Activated CD4-positive, alpha-beta T cell treated with anti-CD3 and anti-CD28 coated beads for 36 hours (primary cell): ENCODE data around the gene DNAJC18. TPM values are rescaled to one million over a fixed set of nuclear protein-coding genes. Genes with fewer than 3 reads are reported as not detected.

Experiments
- ATAC-seq: fragments of 200-7000 bp; cut with Tn5 transposase; one replicate; pipeline ENCODE4 v1.10.0; 2021; ENCODE audit warnings: mild to moderate bottlenecking, moderate library complexity
- CTCF ChIA-PET: fragments of 350-600 bp; sonication (Branson Sonifier 250); formaldehyde crosslinking; loops from one replicate; lab custom pipeline; 2021; ENCODE audit warnings: antibody characterized with exemption; lab: Charles Lee
- POLR2A ChIA-PET: fragments of 350-600 bp; sonication (Branson Sonifier 250); formaldehyde crosslinking; loops from one replicate; lab custom pipeline; 2021; ENCODE audit warnings: antibody characterized with exemption, inconsistent platforms; lab: Charles Lee
- DNase-seq: peaks from one replicate; pipeline ENCODE4 v3.0.0-alpha.2; 2020
- H3K27ac Mint-ChIP-seq: one replicate; pipeline ENCODE4 v1.8.0; 2021; ENCODE audit warnings: mixed read lengths
- H3K27me3 Mint-ChIP-seq: one replicate; pipeline ENCODE4 v1.8.0; 2021; ENCODE audit warnings: mixed read lengths
- H3K36me3 Mint-ChIP-seq: one replicate; pipeline ENCODE4 v1.8.0; 2021; ENCODE audit warnings: low read depth, mixed read lengths
- H3K4me1 Mint-ChIP-seq: one replicate; pipeline ENCODE4 v1.8.0; 2021; ENCODE audit warnings: mixed read lengths
- H3K4me3 Mint-ChIP-seq: one replicate; pipeline ENCODE4 v1.8.0; 2021; ENCODE audit warnings: mild to moderate bottlenecking, moderate library complexity, mixed read lengths
- H3K9me3 Mint-ChIP-seq: one replicate; pipeline ENCODE4 v1.8.0; 2021; ENCODE audit warnings: low read depth, mixed read lengths
- intact Hi-C, 2 experiments: fragments of 100-400 bp; cut with DNase I in 1 of 2; cut with micrococcal nuclease in 1 of 2; formaldehyde crosslinking; loops; one replicate each; pipeline versions ENCODE4 v1.14.2 to v1.15.1; 2022 to 2024; cut with DNase I, micrococcal nuclease
- total RNA-seq, 2 experiments: library from RNA; stranded (reverse); gene quantifications; one replicate each; pipeline ENCODE4 v1.2.3, GENCODE V29; 2021

The DNAJC18 gene
- total RNA-seq, 2 experiments from 2014 or later = 33.1 to 35.6 TPM

DNA sequence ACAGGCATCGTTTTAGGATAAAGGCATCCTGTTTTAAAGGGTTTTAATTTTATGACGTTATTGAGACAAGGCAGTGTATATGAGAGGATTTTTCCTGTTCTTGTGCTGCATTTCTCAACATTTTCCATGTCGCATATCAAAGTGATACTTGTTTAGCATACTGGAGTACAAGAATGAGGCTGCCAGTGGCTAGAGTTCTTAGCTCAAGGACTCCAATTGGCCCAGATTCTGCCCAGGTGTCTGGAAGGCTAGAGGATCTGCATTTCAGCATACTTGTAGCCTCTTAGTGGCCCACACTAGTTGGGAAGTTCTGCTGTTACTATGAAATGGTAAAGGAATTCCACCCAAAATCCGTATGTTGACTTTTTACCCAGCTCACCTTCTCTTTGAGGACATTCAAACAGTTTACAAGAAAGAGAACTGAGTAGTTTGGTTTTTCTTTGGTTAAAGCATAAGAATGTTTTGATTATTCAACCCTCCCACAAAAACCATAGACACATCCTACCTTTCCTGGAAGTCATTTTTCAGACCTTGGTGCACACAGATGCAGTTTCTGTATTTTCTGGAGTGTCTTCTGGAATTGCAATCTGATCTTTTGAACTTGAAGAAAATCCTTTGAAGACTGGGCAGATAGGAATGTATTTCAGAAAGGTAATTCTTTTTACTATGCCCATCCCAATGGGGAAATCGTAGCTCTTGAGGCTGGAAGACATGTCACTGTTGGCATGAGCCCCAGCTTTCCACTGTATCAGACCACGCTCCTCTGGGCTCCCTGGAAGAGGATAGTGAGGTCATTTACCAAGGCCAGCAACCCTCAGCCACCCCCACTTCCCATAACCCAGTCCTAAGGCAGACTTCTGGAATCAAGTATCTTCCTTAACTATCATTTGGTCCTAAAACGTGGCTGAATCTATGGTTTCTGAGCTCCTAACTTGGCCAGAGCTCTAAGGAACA is 67.6 kb downstream of the DNAJC18 start:
- H3K27ac Mint-ChIP-seq = peak overlapping the region; percentile 64
- H3K36me3 Mint-ChIP-seq = peaks cover 16% of the 10 kb centered on the region
- DNase-seq (no peak), ATAC-seq (peak; percentile 52)
- ChIA-PET POLR2A (interaction anchor here (0.6 kb wide), 1 partner anchor 38 kb away, joined by 7 read pairs; no protein-coding TSS in a partner anchor), CTCF (interaction anchor here (0.6 to 2.2 kb wide), 3 partner anchors 17 to 49 kb away, joined by 3 to 8 read pairs (median 4); partner anchors contain the start of gene MZB1)
- intact Hi-C loops = no loop called here
- H3K27me3 Mint-ChIP-seq = no peaks in the 10 kb centered on the region
- H3K9me3 Mint-ChIP-seq = no peaks in the 10 kb centered on the region
- H3K4me1 Mint-ChIP-seq = peaks cover 12% of the 10 kb centered on the region
- no peak overlapping the region for H3K4me3 Mint-ChIP-seq

DNA sequence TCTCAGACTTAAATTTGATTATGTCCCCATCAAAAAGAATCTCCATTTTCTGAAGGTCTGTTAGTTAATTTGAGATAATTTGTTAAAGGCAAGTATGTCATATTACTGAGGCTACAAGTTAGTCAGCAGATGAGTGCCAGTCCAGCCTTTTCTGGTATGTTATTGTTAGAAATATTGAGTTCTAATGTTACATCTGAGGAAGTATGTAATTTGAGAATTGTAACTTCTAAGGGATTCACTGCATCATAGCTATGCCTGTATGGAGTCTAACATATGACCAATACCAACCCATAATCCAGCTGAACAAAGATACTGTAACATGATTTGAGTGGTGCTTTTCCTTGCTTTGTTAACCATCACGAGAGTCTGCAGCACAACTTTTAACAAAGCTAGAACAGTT is 70.1 kb downstream of the DNAJC18 start:
- no peak for ATAC-seq
- H3K4me3 Mint-ChIP-seq = no peak overlapping the region
- intact Hi-C loops = loop anchor here in 1 of 2 experiments (10.0 kb wide), 1 partner anchor 544 kb away; no protein-coding TSS in a partner anchor
- H3K9me3 Mint-ChIP-seq = no peaks in the 10 kb centered on the region
- peaks cover 32% of the 10 kb centered on the region for H3K36me3 Mint-ChIP-seq
- H3K27me3 Mint-ChIP-seq = no peaks in the 10 kb centered on the region
- ChIA-PET POLR2A (no interaction called here), CTCF (interaction anchor here (0.6 to 1.1 kb wide), 3 partner anchors 22 to 665 kb away, joined by 3 to 4 read pairs (median 3); no protein-coding TSS in a partner anchor)
- H3K27ac Mint-ChIP-seq = no peak overlapping the region
- no peak for DNase-seq
- H3K4me1 Mint-ChIP-seq = peaks cover 12% of the 10 kb centered on the region

GRCh38 chr5:139368613-139369012 is 70.7 kb downstream of the DNAJC18 start:
- no peak for ATAC-seq
- DNase-seq = no peak
- Mint-ChIP-seq H3K4me3 (no peak overlapping the region), H3K4me1 (peaks cover 17% of the 10 kb centered on the region), H3K27me3 (no peaks in the 10 kb centered on the region), H3K36me3 (peaks cover 38% of the 10 kb centered on the region), H3K9me3 (no peaks in the 10 kb centered on the region), H3K27ac (no peak overlapping the region)
- intact Hi-C loops = loop anchor here in 1 of 2 experiments (10.0 kb wide), 1 partner anchor 544 kb away; no protein-coding TSS in a partner anchor
- ChIA-PET CTCF (interaction anchor here (0.6 to 1.1 kb wide), 3 partner anchors 23 to 137 kb away, joined by 3 to 4 read pairs (median 4); no protein-coding TSS in a partner anchor), POLR2A (interaction anchor here (0.6 kb wide), 1 partner anchor 71 kb away, joined by 4 read pairs; no protein-coding TSS in a partner anchor)

- no peak overlapping the region for H3K4me3 Mint-ChIP-seq
- peaks cover 13% of the 10 kb centered on the region for H3K4me1 Mint-ChIP-seq
- H3K27ac Mint-ChIP-seq = peak overlapping the region; percentile 29
- ATAC-seq (no peak), DNase-seq (no peak)
- H3K36me3 Mint-ChIP-seq = peaks cover 33% of the 10 kb centered on the region
- no peaks in the 10 kb centered on the region for H3K9me3 Mint-ChIP-seq
- intact Hi-C loops = loop anchor here in 1 of 2 experiments (10.0 kb wide), 1 partner anchor 540 kb away; no protein-coding TSS in a partner anchor
- POLR2A ChIA-PET = no interaction called here
- CTCF ChIA-PET = interaction anchor here (0.8 to 2.1 kb wide), 3 partner anchors 9 to 38 kb away, joined by 3 to 10 read pairs (median 3); partner anchors contain the start of gene PAIP2
- H3K27me3 Mint-ChIP-seq = no peaks in the 10 kb centered on the region
These were observed 74.9 kb downstream of the DNAJC18 start for GRCh38 chr5:139364466-139364865.

GRCh38 chr5:139363937-139364336 is 75.4 kb downstream of the DNAJC18 start:
- peak overlapping the region; percentile 29 for H3K27ac Mint-ChIP-seq

DNA sequence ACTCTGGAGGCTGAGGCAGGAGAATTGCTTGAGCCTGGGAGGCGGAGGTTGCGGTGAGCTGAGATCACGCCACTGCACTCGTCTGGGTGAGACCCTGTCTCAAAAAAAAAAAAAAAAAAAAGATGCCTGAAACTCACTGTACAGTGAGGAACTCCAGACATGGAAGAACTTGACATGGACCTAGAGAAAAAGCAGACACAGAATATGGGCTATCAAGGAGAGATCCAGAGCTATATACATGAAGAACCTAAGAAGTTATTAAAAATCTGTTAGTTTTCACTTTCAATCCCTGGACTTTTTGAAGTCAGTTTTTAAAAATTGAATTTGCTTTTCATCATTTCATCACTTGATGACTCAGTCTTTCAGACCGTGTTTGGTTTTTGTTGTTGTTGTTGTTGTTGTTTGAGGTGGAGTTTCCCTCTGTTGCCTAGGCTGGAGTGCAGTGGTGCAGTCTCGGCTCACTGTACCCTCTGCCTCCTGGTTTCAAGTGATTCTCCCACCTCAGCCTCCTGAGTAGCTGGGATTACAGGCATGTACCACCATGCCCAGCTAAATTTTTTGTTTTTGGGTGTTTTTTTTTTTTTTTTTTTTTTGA is 77.4 kb downstream of the DNAJC18 start:
- no peaks in the 10 kb centered on the region for H3K27me3 Mint-ChIP-seq
- H3K9me3 Mint-ChIP-seq = no peaks in the 10 kb centered on the region
- intact Hi-C loops = loop anchor here in 1 of 2 experiments (10.0 kb wide), 1 partner anchor 537 kb away; no protein-coding TSS in a partner anchor
- ATAC-seq = no peak
- H3K4me3 Mint-ChIP-seq = no peak overlapping the region
- peaks cover 20% of the 10 kb centered on the region for H3K4me1 Mint-ChIP-seq
- DNase-seq = no peak
- CTCF ChIA-PET = interaction anchor here (1.0 kb wide), 2 partner anchors 11 to 28 kb away, joined by 3 read pairs; no protein-coding TSS in a partner anchor
- H3K27ac Mint-ChIP-seq = no peak overlapping the region
- peaks cover 35% of the 10 kb centered on the region for H3K36me3 Mint-ChIP-seq
- POLR2A ChIA-PET = no interaction called here

More at GRCh38 chr5:139363937-139364336, 75.4 kb downstream of the DNAJC18 start:
- H3K36me3 Mint-ChIP-seq = peaks cover 33% of the 10 kb centered on the region
- DNase-seq = no peak
- intact Hi-C loops = loop anchor here in 1 of 2 experiments (10.0 kb wide), 1 partner anchor 539 kb away; no protein-coding TSS in a partner anchor
- no peak overlapping the region for H3K4me3 Mint-ChIP-seq
- CTCF ChIA-PET = interaction anchor here (1.3 to 2.1 kb wide), 2 partner anchors 22 to 38 kb away, joined by 3 to 10 read pairs; partner anchors contain the start of gene PAIP2
- peaks cover 13% of the 10 kb centered on the region for H3K4me1 Mint-ChIP-seq
- ATAC-seq = peak; percentile 42
- H3K27me3 Mint-ChIP-seq = no peaks in the 10 kb centered on the region
- no peaks in the 10 kb centered on the region for H3K9me3 Mint-ChIP-seq
- POLR2A ChIA-PET = interaction anchor here (0.6 kb wide), 1 partner anchor 27 kb away, joined by 5 read pairs; no protein-coding TSS in a partner anchor

GRCh38 chr5:139360384-139360783 is 78.9 kb downstream of the DNAJC18 start:
- H3K4me3 Mint-ChIP-seq = no peak overlapping the region
- DNase-seq (no peak), ATAC-seq (no peak)
- no peak overlapping the region for H3K27ac Mint-ChIP-seq
- H3K4me1 Mint-ChIP-seq = peaks cover 24% of the 10 kb centered on the region
- intact Hi-C loops = loop anchor here in 1 of 2 experiments (10.0 kb wide), 1 partner anchor 536 kb away; no protein-coding TSS in a partner anchor
- no peaks in the 10 kb centered on the region for H3K9me3 Mint-ChIP-seq
- no peaks in the 10 kb centered on the region for H3K27me3 Mint-ChIP-seq
- peaks cover 25% of the 10 kb centered on the region for H3K36me3 Mint-ChIP-seq
- ChIA-PET POLR2A (no interaction called here), CTCF (no interaction called here)

Other genes starting within 250 kb of the DNAJC18 start
- gene SIL1, start 241.2 kb downstream of the DNAJC18 start, total RNA-seq = 10 to 100 TPM; 11.2 to 14.4 TPM
- 100 to 1,000 TPM; 113 to 133 TPM for gene MATR3, start 145.8 kb downstream of the DNAJC18 start, total RNA-seq
- gene PAIP2, start 97.7 kb downstream of the DNAJC18 start, total RNA-seq = 100 to 1,000 TPM; 101 to 126 TPM
- under 1 TPM; 0.43 to 0.53 TPM for gene SLC23A1, start 56.2 kb downstream of the DNAJC18 start, total RNA-seq
- 1 to 10 TPM; 7.8 to 9.8 TPM for gene MZB1, start 49.6 kb downstream of the DNAJC18 start, total RNA-seq
- 1 to 10 TPM; 3.2 TPM for gene PROB1, start 44.4 kb downstream of the DNAJC18 start, total RNA-seq
- 1 to 10 TPM; 4.6 to 5.9 TPM for gene SPATA24, start 35.4 kb downstream of the DNAJC18 start, total RNA-seq
- 1 to 10 TPM in 1 of 2 experiments, under 1 TPM in 1; 0.83 to 2.6 TPM for gene ECSCR, start 23.2 kb upstream of the DNAJC18 start, total RNA-seq
- gene SMIM33, start 31.5 kb upstream of the DNAJC18 start, total RNA-seq = under 1 TPM; 0.46 to 0.50 TPM
- gene STING1, start 43.2 kb upstream of the DNAJC18 start, total RNA-seq = 100 to 1,000 TPM; 178 to 183 TPM
- 100 to 1,000 TPM; 262 to 289 TPM for gene UBE2D2, start 121.8 kb upstream of the DNAJC18 start, total RNA-seq
- gene CXXC5, start 208.8 kb upstream of the DNAJC18 start, total RNA-seq = 1 to 10 TPM in 1 of 2 experiments, under 1 TPM in 1; 0.82 to 1.1 TPM